HepG2 (cell line): ENCODE results near the gene L3MBTL1. TPM values are rescaled to one million over a fixed set of nuclear protein-coding genes. Genes with fewer than 3 reads are reported as not detected.
A peak's percentile ranks its signal among the peaks of the same experiment; 100 is the strongest.

ENCODE experiments used
- GATAD2A ChIP-seq: IDR thresholded peaks from 2 replicates; pipeline ENCODE4 v1.6.1; 2016
- MIER3 ChIP-seq: IDR thresholded peaks from 2 replicates; pipeline ENCODE4 v1.6.1; 2016; ENCODE audit warnings: missing compliant biosample characterization, borderline replicate concordance
- NR2F6 ChIP-seq, 2 experiments: IDR thresholded peaks; 2 replicates each; pipeline ENCODE4 v1.6.1; 2016; ENCODE audit warnings: antibody characterized with exemption in 1 of 2, mild to moderate bottlenecking in 1 of 2
- PAF1 ChIP-seq: IDR thresholded peaks from 2 replicates; pipeline ENCODE4 v1.6.1; 2016; ENCODE audit warnings: missing genetic modification reagents, missing compliant biosample characterization
- POLR2AphosphoS5 ChIP-seq: IDR thresholded peaks from 2 replicates; pipeline ENCODE4 v1.6.1; 2012; ENCODE audit warnings: low read depth, low read length
- RARA ChIP-seq: IDR thresholded peaks from 2 replicates; pipeline ENCODE4 v1.6.1; 2016; ENCODE audit warnings: missing genetic modification reagents, missing compliant biosample characterization
- RCOR2 ChIP-seq: IDR thresholded peaks from 2 replicates; pipeline ENCODE4 v1.6.1; 2016; ENCODE audit warnings: missing biosample characterization, missing genetic modification reagents
- TEAD3 ChIP-seq: optimal IDR thresholded peaks from 2 replicates; pipeline ENCODE3; 2016; ENCODE audit warnings: borderline replicate concordance
- ZSCAN12 ChIP-seq: sonication (generic); formaldehyde crosslinking; IDR thresholded peaks from 2 replicates; pipeline ENCODE4 v1.9.0; 2021; ENCODE audit warnings: mild to moderate bottlenecking, missing genetic modification reagents
- polyA plus RNA-seq, 8 experiments: library from polyadenylated mRNA; depleted of rRNA in 3 of 8; stranded (reverse) in 7 of 8; unstranded in 1 of 8; fragments of >200 nt; fragmentation: Illumina TruSeq in 4 of 8; extraction: Trizol in 4 of 8; gene quantifications; 2 replicates each; pipeline versions ENCODE4 v1.2.1 to v1.2.3, GENCODE V29; 2011 to 2016; ENCODE audit warnings: low read depth in 4 of 8, missing spikeins in 1 of 8, mixed read lengths in 1 of 8; ENCODE audit not compliant: insufficient read depth in 1 of 8
- total RNA-seq, 5 experiments: library from RNA; depleted of rRNA; stranded (reverse); fragments of >200 nt; fragmentation: Illumina TruSeq; extraction: Trizol; gene quantifications; 2 replicates each; pipeline ENCODE4 v1.2.3, GENCODE V29; 2016; ENCODE audit warnings: low read depth in 1 of 5
- TF ChIP-seq, protein P1 (sequence below): sonication (generic); formaldehyde crosslinking; conservative IDR thresholded peaks from 2 replicates; pipeline ENCODE4 v1.4.0; 2020; ENCODE audit warnings: missing genetic modification reagents
- TF ChIP-seq, protein P2 (sequence below): IDR thresholded peaks from 2 replicates; pipeline ENCODE4 v1.4.0; 2020; ENCODE audit warnings: mild to moderate bottlenecking, missing genetic modification reagents
- TF ChIP-seq, protein P3 (sequence below): IDR thresholded peaks from 2 replicates; pipeline ENCODE4 v1.6.1; 2012; ENCODE audit warnings: low read depth, low read length, improper control_type of control experiment
- TF ChIP-seq, protein P4 (sequence below): sonication (generic); formaldehyde crosslinking; IDR thresholded peaks from 2 replicates; pipeline ENCODE4 v1.8.1; 2023; ENCODE audit warnings: missing genetic modification reagents, inconsistent platforms, borderline replicate concordance
- TF ChIP-seq, protein P5 (sequence below): IDR thresholded peaks from 2 replicates; pipeline ENCODE4 v1.6.1; 2016; ENCODE audit warnings: low read depth, missing genetic modification reagents, missing compliant biosample characterization

The L3MBTL1 gene
- total and polyA plus RNA-seq, 2 of the 13 experiments (the other 11 are each of a cell fraction or from before 2014, with no cell fraction given), result 9.0 to 17.8 TPM

DNA sequence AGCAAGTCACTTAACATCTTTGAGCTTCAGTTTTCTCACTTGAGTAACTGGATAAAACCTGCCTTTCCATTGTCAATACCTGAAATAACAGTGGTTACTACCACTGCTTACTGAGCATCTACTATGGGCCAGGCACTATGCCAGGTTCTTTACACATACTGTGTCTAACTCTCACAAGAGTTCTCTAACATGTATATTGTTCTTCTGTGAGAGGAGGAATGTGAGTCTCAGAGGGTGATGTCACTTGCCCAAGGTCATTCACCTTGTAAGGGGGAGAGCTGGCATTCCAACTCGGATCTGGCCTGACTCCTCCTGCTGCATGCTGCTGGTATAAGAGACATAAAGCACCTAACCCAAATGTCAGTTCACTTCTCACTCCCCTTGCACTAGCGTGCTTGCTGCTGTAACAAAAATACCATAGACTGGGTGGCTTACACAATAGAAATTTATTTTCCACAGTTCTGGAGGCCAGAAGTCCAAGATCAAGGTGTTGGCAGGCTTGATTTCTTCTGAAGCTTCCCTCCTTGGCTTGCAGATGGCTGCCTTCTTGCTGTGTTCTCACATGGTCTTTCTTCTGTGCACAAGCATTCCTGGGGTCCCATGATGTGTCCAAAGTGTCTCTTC, 29.4 kb downstream of the L3MBTL1 start (continued):
- TF ChIP-seq, protein P1, sequence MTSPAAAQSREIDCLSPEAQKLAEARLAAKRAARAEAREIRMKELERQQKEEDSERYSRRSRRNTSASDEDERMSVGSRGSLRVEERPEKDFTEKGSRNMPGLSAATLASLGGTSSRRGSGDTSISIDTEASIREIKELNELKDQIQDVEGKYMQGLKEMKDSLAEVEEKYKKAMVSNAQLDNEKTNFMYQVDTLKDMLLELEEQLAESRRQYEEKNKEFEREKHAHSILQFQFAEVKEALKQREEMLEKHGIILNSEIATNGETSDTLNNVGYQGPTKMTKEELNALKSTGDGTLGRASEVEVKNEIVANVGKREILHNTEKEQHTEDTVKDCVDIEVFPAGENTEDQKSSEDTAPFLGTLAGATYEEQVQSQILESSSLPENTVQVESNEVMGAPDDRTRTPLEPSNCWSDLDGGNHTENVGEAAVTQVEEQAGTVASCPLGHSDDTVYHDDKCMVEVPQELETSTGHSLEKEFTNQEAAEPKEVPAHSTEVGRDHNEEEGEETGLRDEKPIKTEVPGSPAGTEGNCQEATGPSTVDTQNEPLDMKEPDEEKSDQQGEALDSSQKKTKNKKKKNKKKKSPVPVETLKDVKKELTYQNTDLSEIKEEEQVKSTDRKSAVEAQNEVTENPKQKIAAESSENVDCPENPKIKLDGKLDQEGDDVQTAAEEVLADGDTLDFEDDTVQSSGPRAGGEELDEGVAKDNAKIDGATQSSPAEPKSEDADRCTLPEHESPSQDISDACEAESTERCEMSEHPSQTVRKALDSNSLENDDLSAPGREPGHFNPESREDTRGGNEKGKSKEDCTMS (CRISPR knock-in tag), result no peak
- TF ChIP-seq, protein P2, sequence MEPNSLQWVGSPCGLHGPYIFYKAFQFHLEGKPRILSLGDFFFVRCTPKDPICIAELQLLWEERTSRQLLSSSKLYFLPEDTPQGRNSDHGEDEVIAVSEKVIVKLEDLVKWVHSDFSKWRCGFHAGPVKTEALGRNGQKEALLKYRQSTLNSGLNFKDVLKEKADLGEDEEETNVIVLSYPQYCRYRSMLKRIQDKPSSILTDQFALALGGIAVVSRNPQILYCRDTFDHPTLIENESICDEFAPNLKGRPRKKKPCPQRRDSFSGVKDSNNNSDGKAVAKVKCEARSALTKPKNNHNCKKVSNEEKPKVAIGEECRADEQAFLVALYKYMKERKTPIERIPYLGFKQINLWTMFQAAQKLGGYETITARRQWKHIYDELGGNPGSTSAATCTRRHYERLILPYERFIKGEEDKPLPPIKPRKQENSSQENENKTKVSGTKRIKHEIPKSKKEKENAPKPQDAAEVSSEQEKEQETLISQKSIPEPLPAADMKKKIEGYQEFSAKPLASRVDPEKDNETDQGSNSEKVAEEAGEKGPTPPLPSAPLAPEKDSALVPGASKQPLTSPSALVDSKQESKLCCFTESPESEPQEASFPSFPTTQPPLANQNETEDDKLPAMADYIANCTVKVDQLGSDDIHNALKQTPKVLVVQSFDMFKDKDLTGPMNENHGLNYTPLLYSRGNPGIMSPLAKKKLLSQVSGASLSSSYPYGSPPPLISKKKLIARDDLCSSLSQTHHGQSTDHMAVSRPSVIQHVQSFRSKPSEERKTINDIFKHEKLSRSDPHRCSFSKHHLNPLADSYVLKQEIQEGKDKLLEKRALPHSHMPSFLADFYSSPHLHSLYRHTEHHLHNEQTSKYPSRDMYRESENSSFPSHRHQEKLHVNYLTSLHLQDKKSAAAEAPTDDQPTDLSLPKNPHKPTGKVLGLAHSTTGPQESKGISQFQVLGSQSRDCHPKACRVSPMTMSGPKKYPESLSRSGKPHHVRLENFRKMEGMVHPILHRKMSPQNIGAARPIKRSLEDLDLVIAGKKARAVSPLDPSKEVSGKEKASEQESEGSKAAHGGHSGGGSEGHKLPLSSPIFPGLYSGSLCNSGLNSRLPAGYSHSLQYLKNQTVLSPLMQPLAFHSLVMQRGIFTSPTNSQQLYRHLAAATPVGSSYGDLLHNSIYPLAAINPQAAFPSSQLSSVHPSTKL, result peak; percentile 40; the same call in 1 of the 2 replicates
- TF ChIP-seq, protein P3, sequence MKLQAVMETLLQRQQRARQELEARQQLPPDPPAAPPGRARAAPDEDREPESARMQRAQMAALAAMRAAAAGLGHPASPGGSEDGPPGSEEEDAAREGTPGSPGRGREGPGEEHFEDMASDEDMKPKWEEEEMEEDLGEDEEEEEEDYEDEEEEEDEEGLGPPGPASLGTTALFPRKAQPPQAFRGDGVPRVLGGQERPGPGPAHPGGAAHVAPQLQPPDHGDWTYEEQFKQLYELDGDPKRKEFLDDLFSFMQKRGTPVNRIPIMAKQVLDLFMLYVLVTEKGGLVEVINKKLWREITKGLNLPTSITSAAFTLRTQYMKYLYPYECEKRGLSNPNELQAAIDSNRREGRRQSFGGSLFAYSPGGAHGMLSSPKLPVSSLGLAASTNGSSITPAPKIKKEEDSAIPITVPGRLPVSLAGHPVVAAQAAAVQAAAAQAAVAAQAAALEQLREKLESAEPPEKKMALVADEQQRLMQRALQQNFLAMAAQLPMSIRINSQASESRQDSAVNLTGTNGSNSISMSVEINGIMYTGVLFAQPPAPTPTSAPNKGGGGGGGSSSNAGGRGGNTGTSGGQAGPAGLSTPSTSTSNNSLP, result no peak
- TF ChIP-seq RCOR2 (CRISPR knock-in tag) (peak; percentile 82; the same call in 1 of the 2 replicates), POLR2AphosphoS5 (no peak), NR2F6 (IDR thresholded peaks at IDR 0.05) (no peak), NR2F6 (CRISPR knock-in tag; IDR thresholded peaks at IDR 0.05) (no peak), GATAD2A (CRISPR knock-in tag) (0 out of 2 replicates have a peak, but pooled peaks have one; percentile 41), ZSCAN12 (CRISPR knock-in tag) (no peak), MIER3 (CRISPR knock-in tag) (no peak), PAF1 (no peak), TEAD3 (peak; percentile 58), RARA (CRISPR knock-in tag) (no peak)
- TF ChIP-seq, protein P4, sequence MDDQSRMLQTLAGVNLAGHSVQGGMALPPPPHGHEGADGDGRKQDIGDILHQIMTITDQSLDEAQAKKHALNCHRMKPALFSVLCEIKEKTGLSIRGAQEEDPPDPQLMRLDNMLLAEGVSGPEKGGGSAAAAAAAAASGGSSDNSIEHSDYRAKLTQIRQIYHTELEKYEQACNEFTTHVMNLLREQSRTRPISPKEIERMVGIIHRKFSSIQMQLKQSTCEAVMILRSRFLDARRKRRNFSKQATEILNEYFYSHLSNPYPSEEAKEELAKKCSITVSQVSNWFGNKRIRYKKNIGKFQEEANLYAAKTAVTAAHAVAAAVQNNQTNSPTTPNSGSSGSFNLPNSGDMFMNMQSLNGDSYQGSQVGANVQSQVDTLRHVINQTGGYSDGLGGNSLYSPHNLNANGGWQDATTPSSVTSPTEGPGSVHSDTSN (CRISPR knock-in tag), result no peak
- TF ChIP-seq, protein P5, sequence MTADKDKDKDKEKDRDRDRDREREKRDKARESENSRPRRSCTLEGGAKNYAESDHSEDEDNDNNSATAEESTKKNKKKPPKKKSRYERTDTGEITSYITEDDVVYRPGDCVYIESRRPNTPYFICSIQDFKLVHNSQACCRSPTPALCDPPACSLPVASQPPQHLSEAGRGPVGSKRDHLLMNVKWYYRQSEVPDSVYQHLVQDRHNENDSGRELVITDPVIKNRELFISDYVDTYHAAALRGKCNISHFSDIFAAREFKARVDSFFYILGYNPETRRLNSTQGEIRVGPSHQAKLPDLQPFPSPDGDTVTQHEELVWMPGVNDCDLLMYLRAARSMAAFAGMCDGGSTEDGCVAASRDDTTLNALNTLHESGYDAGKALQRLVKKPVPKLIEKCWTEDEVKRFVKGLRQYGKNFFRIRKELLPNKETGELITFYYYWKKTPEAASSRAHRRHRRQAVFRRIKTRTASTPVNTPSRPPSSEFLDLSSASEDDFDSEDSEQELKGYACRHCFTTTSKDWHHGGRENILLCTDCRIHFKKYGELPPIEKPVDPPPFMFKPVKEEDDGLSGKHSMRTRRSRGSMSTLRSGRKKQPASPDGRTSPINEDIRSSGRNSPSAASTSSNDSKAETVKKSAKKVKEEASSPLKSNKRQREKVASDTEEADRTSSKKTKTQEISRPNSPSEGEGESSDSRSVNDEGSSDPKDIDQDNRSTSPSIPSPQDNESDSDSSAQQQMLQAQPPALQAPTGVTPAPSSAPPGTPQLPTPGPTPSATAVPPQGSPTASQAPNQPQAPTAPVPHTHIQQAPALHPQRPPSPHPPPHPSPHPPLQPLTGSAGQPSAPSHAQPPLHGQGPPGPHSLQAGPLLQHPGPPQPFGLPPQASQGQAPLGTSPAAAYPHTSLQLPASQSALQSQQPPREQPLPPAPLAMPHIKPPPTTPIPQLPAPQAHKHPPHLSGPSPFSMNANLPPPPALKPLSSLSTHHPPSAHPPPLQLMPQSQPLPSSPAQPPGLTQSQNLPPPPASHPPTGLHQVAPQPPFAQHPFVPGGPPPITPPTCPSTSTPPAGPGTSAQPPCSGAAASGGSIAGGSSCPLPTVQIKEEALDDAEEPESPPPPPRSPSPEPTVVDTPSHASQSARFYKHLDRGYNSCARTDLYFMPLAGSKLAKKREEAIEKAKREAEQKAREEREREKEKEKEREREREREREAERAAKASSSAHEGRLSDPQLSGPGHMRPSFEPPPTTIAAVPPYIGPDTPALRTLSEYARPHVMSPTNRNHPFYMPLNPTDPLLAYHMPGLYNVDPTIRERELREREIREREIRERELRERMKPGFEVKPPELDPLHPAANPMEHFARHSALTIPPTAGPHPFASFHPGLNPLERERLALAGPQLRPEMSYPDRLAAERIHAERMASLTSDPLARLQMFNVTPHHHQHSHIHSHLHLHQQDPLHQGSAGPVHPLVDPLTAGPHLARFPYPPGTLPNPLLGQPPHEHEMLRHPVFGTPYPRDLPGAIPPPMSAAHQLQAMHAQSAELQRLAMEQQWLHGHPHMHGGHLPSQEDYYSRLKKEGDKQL (CRISPR knock-in tag), result no peak
